Measurements from ENCODE around the gene NEURL1B.

The NEURL1B gene

DNA sequence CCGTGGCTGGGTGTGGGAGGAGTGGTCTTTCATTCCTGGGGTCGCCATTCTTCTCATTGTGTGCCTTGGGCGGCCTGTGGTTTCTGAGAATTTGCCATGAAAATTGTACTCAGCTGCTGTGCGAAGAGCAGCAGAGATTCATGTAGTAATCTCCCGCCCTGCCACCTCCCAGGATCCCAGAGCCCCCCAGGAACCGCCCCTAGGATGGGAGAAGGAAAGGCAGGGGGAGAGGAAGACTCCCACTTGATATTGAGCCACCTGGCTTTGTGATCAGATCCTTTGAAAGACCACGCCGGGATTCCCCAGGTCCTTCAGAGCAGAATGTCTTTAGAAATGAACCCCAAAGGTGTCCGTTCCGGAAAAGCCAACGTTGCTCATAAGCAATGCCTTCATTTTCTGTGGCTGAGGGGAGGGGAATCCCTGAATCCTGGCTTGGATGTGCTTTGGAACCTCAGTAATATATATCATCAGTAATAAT is 27.6 kb downstream of the NEURL1B start:
- H3K4me3 ChIP-seq (ENCODE audit: low read depth, low read length): no peak overlapping the region
- TF ChIP-seq, protein P1, sequence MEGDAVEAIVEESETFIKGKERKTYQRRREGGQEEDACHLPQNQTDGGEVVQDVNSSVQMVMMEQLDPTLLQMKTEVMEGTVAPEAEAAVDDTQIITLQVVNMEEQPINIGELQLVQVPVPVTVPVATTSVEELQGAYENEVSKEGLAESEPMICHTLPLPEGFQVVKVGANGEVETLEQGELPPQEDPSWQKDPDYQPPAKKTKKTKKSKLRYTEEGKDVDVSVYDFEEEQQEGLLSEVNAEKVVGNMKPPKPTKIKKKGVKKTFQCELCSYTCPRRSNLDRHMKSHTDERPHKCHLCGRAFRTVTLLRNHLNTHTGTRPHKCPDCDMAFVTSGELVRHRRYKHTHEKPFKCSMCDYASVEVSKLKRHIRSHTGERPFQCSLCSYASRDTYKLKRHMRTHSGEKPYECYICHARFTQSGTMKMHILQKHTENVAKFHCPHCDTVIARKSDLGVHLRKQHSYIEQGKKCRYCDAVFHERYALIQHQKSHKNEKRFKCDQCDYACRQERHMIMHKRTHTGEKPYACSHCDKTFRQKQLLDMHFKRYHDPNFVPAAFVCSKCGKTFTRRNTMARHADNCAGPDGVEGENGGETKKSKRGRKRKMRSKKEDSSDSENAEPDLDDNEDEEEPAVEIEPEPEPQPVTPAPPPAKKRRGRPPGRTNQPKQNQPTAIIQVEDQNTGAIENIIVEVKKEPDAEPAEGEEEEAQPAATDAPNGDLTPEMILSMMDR (IDR thresholded peaks at IDR 0.05; ENCODE audit: borderline replicate concordance, insufficient read depth, low read depth, low read length): no peak

DNA sequence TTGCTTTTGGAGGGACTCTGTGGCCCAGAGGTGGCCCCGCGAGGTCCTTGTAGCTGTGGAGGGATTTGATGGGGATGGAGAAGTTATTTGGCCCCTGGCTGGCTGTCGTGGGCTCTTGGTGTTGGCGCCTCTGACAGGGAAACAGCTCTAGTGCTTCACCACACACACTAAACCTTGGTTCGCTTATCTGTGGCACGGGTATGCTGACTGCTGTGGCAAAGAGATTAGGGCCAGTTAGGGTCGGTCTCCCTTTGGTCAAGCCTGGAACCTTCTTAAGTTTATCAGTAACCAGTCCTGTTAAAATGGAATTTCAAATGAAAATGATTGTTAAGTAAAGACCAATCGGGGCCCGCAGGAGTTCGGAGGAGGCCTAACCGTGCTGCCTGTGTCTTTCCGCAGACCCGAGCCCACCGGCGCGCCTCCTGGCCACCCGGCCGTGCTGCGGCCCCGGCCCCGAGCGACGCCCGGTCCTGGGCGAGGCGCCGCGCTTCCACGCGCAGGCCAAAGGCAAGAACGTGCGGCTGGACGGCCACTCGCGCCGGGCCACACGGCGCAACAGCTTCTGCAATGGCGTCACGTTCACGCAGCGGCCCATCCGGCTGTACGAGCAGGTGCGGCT is 28.4 kb downstream of the NEURL1B start:
- H3K4me3 ChIP-seq (ENCODE audit: low read depth, low read length): no peak overlapping the region
- TF ChIP-seq, protein P1 (IDR thresholded peaks at IDR 0.05; ENCODE audit: borderline replicate concordance, insufficient read depth, low read depth, low read length): no peak

DNA sequence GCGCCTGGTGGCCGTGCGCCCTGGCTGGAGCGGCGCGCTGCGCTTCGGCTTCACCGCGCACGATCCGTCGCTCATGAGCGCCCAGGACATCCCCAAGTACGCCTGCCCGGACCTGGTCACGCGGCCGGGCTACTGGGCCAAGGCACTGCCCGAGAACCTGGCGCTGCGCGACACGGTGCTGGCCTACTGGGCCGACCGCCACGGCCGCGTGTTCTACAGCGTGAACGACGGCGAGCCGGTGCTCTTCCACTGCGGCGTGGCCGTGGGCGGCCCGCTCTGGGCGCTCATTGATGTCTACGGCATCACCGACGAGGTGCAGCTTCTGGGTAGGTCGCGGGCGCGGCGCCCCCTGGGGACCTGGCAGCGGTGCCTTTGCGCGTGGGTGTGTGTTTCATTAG is 28.9 kb downstream of the NEURL1B start:
- no peak overlapping the region for H3K4me3 ChIP-seq (ENCODE audit: low read depth, low read length)
- TF ChIP-seq, protein P1 (IDR thresholded peaks at IDR 0.05; ENCODE audit: borderline replicate concordance, insufficient read depth, low read depth, low read length): no peak

DNA sequence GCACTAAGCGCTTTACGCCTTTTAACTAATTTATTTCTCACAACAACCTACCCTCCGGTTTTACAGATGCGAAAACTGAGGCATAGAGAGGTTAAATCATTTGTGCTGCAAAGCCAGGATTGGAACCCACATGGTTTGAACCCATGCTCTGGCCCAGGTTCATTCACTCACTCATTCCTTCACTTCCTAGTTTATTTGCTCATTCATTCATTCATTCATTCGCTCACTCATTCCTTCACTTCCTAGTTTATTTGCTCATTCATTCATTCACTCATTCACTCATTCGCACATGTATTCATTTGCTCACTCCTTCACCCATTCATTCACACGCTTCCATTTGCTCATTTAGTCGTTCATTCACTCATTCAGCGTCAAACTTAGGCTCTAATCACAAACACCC is 29.4 kb downstream of the NEURL1B start:
- no peak overlapping the region for H3K4me3 ChIP-seq (ENCODE audit: low read depth, low read length)
- TF ChIP-seq, protein P1 (IDR thresholded peaks at IDR 0.05; ENCODE audit: borderline replicate concordance, insufficient read depth, low read depth, low read length): no peak

DNA sequence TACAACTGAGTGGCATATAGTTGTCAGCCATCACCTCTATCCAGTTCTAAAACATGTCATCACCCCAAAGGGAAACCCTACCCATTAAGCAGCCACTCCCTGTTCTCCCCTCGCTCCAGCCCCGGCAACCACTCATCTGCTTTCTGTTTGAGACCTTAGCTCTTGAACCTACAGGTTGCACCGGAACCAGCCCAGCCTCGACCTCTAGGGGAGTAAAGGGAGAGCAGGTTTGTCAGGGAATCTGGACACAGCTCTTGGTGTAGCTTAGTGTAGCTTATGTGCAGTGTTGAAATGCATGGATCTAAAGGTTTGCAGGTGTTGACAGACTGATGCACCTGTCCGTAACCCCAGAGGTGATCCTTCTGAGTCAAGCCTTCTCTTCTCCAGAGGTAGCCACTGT is 30.0 kb downstream of the NEURL1B start:
- no peak overlapping the region for H3K4me3 ChIP-seq (ENCODE audit: low read depth, low read length)
- TF ChIP-seq, protein P1 (IDR thresholded peaks at IDR 0.05; ENCODE audit: borderline replicate concordance, insufficient read depth, low read depth, low read length): no peak

DNA sequence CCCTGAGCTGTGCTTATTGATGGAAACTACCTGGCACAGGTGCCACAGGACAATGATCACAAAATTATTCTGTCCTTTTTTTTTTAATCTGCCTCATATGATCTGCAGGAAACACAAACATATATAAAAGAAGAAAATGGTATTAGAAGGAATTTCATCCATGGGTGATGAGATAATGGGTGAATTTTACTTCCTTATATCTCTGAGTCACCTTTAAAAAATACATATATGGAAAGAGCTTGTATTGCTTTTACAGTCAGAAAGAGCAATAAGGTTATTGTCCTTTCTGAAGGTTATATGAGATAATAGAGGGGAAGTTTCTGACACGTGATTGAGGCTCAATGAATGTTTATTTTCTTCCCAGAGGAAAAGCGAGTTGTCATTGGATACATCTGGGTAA is 31.6 kb downstream of the NEURL1B start:
- H3K4me3 ChIP-seq (ENCODE audit: low read depth, low read length): no peak overlapping the region
- TF ChIP-seq, protein P1 (IDR thresholded peaks at IDR 0.05; ENCODE audit: borderline replicate concordance, insufficient read depth, low read depth, low read length): no peak

DNA sequence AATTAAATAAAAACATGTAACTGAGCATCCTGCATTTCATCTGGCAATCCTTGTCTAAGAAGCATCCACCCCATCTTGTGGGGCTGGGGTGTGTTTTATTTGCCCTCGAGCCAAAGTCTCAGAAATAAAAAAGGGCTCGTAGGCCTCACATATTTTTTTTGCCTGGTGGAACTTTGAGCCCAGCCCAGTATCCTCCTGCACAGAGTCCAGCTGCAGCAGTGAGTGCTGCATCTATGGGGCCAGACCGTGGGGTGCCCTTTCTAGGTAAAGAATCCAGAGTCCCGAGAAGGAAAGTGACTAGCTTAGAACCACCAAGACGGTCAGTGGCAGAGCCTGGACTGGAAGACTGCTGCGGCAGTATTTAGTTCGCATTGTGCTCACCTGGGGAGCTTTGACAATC is 33.1 kb downstream of the NEURL1B start:
- TF ChIP-seq, protein P1 (IDR thresholded peaks at IDR 0.05; ENCODE audit: borderline replicate concordance, insufficient read depth, low read depth, low read length): no peak

More for the DNA sequence above, 33.1 kb downstream of the NEURL1B start:
- no peak overlapping the region for H3K4me3 ChIP-seq (ENCODE audit: low read depth, low read length)
